ENCODE results near the gene MUC22.
"Not testable (repeated sequence)": the region's sequence is repeated elsewhere in the genome, so short reads cannot be mapped to it uniquely, and the experiment has no call there.

The MUC22 gene

GRCh38 chr6:31011153-31011552 lies 879 bp downstream of the MUC22 start:
- no peak overlapping the region for H3K9ac ChIP-seq (ENCODE audit: insufficient read length, low read depth)
- H3K4me3 ChIP-seq (ENCODE audit: insufficient read length, low read depth): no peak overlapping the region
- H3K36me3 ChIP-seq (ENCODE audit: insufficient read depth, insufficient read length, low read length): no peaks in the 10 kb centered on the region
- DNase-seq (ENCODE audit: low read depth, low spot score): no peak
- no peaks in the 10 kb centered on the region for H3K27me3 ChIP-seq (ENCODE audit: insufficient read depth, insufficient read length)
- H3K4me1 ChIP-seq (ENCODE audit: insufficient read depth, insufficient read length): no peaks in the 10 kb centered on the region
- no peak for TF ChIP-seq ZNF274 (IDR thresholded peaks at IDR 0.05; ENCODE audit: low read depth, low read length)
- no peak for TF ChIP-seq SUZ12 (IDR thresholded peaks at IDR 0.05; ENCODE audit: extremely low read depth, insufficient read depth, insufficient read length)
- TF ChIP-seq YY1 (IDR thresholded peaks at IDR 0.05; ENCODE audit: insufficient read depth, insufficient read length): no peak
- H3K9me3 ChIP-seq (ENCODE audit: insufficient read depth, low read length): peaks cover 9% of the 10 kb centered on the region

DNA sequence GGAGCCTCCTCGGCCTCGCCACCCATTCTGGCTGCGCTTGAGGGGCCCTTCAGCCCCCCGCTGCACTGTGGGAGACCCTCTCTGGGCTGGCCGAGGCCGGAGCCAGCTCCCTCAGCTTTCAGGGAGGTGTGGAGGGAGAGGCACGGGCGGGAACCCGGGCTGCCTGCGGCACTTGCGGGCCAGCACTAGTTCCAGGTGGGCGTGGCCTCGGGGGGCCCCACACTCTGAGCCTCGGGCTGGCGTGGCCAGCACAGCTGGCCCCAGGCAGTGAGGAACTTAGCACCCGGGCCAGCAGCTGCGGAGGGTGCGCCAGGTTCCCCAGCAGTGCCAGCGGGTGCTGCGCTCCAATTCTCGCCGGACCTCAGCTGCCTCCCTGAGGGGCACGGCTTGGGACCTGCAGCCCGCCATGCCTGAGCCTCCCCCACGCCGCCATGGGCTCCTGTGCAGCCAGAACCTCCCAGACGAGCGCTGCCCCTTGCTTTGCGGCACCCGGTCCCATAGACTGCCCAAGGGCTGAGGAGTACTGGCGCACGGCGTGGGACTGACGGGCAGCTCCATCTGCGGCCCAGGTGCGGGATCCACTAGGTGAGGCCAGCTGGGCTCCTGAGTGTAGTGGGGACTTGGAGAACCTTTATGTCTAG lies 6.5 kb downstream of the MUC22 start:
- H3K4me3 ChIP-seq (ENCODE audit: insufficient read length, low read depth): no peak overlapping the region
- no peak for DNase-seq (ENCODE audit: low read depth, low spot score)
- H3K4me1 ChIP-seq (ENCODE audit: insufficient read depth, insufficient read length): no peaks in the 10 kb centered on the region
- H3K27me3 ChIP-seq (ENCODE audit: insufficient read depth, insufficient read length): no peaks in the 10 kb centered on the region
- no peaks in the 10 kb centered on the region for H3K36me3 ChIP-seq (ENCODE audit: insufficient read depth, insufficient read length, low read length)
- no peak for TF ChIP-seq SUZ12 (IDR thresholded peaks at IDR 0.05; ENCODE audit: extremely low read depth, insufficient read depth, insufficient read length)
- no peak for TF ChIP-seq ZNF274 (IDR thresholded peaks at IDR 0.05; ENCODE audit: low read depth, low read length)
- peaks cover 21% of the 10 kb centered on the region for H3K9me3 ChIP-seq (ENCODE audit: insufficient read depth, low read length)
- H3K9ac ChIP-seq (ENCODE audit: insufficient read length, low read depth): no peak overlapping the region

DNA sequence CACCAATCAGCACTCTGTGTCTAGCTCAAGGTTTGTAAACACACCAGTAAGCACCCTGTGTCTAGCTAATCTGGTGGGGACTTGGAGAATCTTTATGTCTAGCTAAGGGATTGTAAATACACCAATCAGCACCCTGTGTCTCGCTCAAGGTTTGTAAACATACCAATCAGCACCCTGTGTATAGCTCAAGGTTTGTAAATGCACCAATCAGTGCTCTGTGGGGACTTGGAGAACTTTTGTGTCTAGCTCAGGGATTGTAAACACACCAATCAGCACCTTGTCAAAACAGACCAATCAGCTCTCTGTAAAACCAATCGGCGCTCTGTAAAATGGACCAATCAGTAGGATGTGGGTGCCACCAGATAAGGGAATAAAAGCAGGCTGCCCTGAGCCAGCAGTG lies 7.2 kb downstream of the MUC22 start:
- not testable (repeated sequence) for H3K4me3 ChIP-seq (ENCODE audit: insufficient read length, low read depth); H3K27me3 ChIP-seq (ENCODE audit: insufficient read depth, insufficient read length); DNase-seq (ENCODE audit: low read depth, low spot score); H3K4me1 ChIP-seq (ENCODE audit: insufficient read depth, insufficient read length); H3K9ac ChIP-seq (ENCODE audit: insufficient read length, low read depth); H3K36me3 ChIP-seq (ENCODE audit: insufficient read depth, insufficient read length, low read length)
- peaks cover 26% of the 10 kb centered on the region for H3K9me3 ChIP-seq (ENCODE audit: insufficient read depth, low read length)

- H3K4me3 ChIP-seq (ENCODE audit: insufficient read length, low read depth): no peak overlapping the region
- H3K4me1 ChIP-seq (ENCODE audit: insufficient read depth, insufficient read length): no peaks in the 10 kb centered on the region
- H3K27me3 ChIP-seq (ENCODE audit: insufficient read depth, insufficient read length): no peaks in the 10 kb centered on the region
- H3K9ac ChIP-seq (ENCODE audit: insufficient read length, low read depth): no peak overlapping the region
- TF ChIP-seq YY1 (IDR thresholded peaks at IDR 0.05; ENCODE audit: insufficient read depth, insufficient read length): no peak
- no peak for TF ChIP-seq ZNF274 (IDR thresholded peaks at IDR 0.05; ENCODE audit: low read depth, low read length)
- TF ChIP-seq SUZ12 (IDR thresholded peaks at IDR 0.05; ENCODE audit: extremely low read depth, insufficient read depth, insufficient read length): no peak
- H3K9me3 ChIP-seq (ENCODE audit: insufficient read depth, low read length): peaks cover 26% of the 10 kb centered on the region
- DNase-seq (ENCODE audit: low read depth, low spot score): no peak
- no peaks in the 10 kb centered on the region for H3K36me3 ChIP-seq (ENCODE audit: insufficient read depth, insufficient read length, low read length)
Observed at GRCh38 chr6:31020057-31020456, 9.8 kb downstream of the MUC22 start.

GRCh38 chr6:31020631-31021255 lies 10.5 kb downstream of the MUC22 start:
- not testable (repeated sequence) for H3K4me1 ChIP-seq (ENCODE audit: insufficient read depth, insufficient read length); DNase-seq (ENCODE audit: low read depth, low spot score)

GRCh38 chr6:31021705-31022531 lies 11.6 kb downstream of the MUC22 start:
- DNase-seq (ENCODE audit: low read depth, low spot score); H3K9ac ChIP-seq (ENCODE audit: insufficient read length, low read depth); H3K36me3 ChIP-seq (ENCODE audit: insufficient read depth, insufficient read length, low read length); H3K9me3 ChIP-seq (ENCODE audit: insufficient read depth, low read length); H3K4me1 ChIP-seq (ENCODE audit: insufficient read depth, insufficient read length); H3K27me3 ChIP-seq (ENCODE audit: insufficient read depth, insufficient read length); H3K4me3 ChIP-seq (ENCODE audit: insufficient read length, low read depth): not testable (repeated sequence)

More at GRCh38 chr6:31020631-31021255, 10.5 kb downstream of the MUC22 start:
- not testable (repeated sequence) for H3K4me3 ChIP-seq (ENCODE audit: insufficient read length, low read depth); H3K27me3 ChIP-seq (ENCODE audit: insufficient read depth, insufficient read length); H3K36me3 ChIP-seq (ENCODE audit: insufficient read depth, insufficient read length, low read length); H3K9ac ChIP-seq (ENCODE audit: insufficient read length, low read depth)
- peaks cover 20% of the 10 kb centered on the region for H3K9me3 ChIP-seq (ENCODE audit: insufficient read depth, low read length)

DNA sequence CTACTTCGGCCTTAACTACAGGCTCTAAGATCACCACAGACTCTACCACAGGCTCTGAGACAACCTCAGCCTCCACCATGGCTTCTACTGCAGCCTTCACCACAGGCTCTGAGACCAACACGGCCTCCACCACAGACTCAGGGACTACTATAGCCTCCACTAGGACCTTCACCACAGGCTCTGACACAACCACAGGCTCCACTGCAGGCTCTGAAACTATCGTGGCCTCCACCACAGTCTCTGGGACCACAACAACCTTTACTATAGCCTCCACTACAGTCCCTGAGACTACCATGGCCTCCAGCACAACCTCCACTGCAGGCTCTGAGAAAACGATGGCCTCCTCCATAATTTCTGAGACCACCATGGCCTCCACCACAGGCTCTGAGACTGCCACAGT lies 15.3 kb downstream of the MUC22 start:
- Histone ChIP-seq H3K4me3 (ENCODE audit: insufficient read length, low read depth) (no peak overlapping the region), H3K9ac (ENCODE audit: insufficient read length, low read depth) (no peak overlapping the region), H3K27me3 (ENCODE audit: insufficient read depth, insufficient read length) (peaks cover 29% of the 10 kb centered on the region), H3K9me3 (ENCODE audit: insufficient read depth, low read length) (peaks cover 16% of the 10 kb centered on the region; the same call in 1 of the 2 replicates), H3K36me3 (ENCODE audit: insufficient read depth, insufficient read length, low read length) (no peaks in the 10 kb centered on the region), H3K4me1 (ENCODE audit: insufficient read depth, insufficient read length) (no peaks in the 10 kb centered on the region)
- TF ChIP-seq YY1 (IDR thresholded peaks at IDR 0.05; ENCODE audit: insufficient read depth, insufficient read length) (no peak), ZNF274 (IDR thresholded peaks at IDR 0.05; ENCODE audit: low read depth, low read length) (no peak), SUZ12 (IDR thresholded peaks at IDR 0.05; ENCODE audit: extremely low read depth, insufficient read depth, insufficient read length) (no peak)
- no peak for DNase-seq (ENCODE audit: low read depth, low spot score)
